H1 (cell line): Measurements from ENCODE around the gene SH2D1B. TPM values are rescaled to one million over a fixed set of nuclear protein-coding genes. Genes with fewer than 3 reads are reported as not detected.

ENCODE experiments used
- BRCA1 ChIP-seq: IDR thresholded peaks from 2 replicates; pipeline ENCODE4 v1.6.1; 2012; ENCODE audit warnings: low read depth, low read length, improper control_type of control experiment
- JUND ChIP-seq: IDR thresholded peaks from 2 replicates; pipeline ENCODE4 v1.6.1; 2011; ENCODE audit warnings: mild to moderate bottlenecking, improper control_type of control experiment, low read length
- RBBP5 ChIP-seq: IDR thresholded peaks from 2 replicates; pipeline ENCODE4 v1.7.1; 2012; ENCODE audit warnings: low read depth, mild to moderate bottlenecking, inconsistent platforms, low read length, moderate library complexity, borderline replicate concordance
- SAP30 ChIP-seq: fragments of 300-600 bp; sonication (generic); IDR thresholded peaks from 2 replicates; pipeline ENCODE4 v1.7.1; 2012; ENCODE audit warnings: low read length, moderate library complexity, mild to moderate bottlenecking, inconsistent platforms; ENCODE audit not compliant: insufficient read depth, insufficient replicate concordance
- polyA plus RNA-seq, 7 experiments: library from polyadenylated mRNA; depleted of rRNA in 3 of 7; stranded (reverse) in 5 of 7; unstranded in 2 of 7; fragments of >200 nt in 5 of 7; fragments of 200-250 nt in 2 of 7; gene quantifications; 1 replicate in 5 of 7; 2 replicates in 1 of 7; 4 replicates in 1 of 7; pipeline versions ENCODE4 v1.2.1 to v1.2.3, GENCODE V29; 2011 to 2013; ENCODE audit warnings: missing spikeins in 2 of 7, mixed read lengths in 2 of 7
- total RNA-seq: library from RNA; stranded (reverse); fragmentation: NEBNext Ultra II Directional; extraction: Animal tissue kit (Norgen Biotek cat#: 25700); gene quantifications from 2 replicates; pipeline ENCODE4 v1.2.1, GENCODE V29; 2021

SH2D1B gene
- total and polyA plus RNA-seq, 2 of the 8 experiments (the other 6 are each of a cell fraction or from before 2014, with no cell fraction given): not detected

DNA sequence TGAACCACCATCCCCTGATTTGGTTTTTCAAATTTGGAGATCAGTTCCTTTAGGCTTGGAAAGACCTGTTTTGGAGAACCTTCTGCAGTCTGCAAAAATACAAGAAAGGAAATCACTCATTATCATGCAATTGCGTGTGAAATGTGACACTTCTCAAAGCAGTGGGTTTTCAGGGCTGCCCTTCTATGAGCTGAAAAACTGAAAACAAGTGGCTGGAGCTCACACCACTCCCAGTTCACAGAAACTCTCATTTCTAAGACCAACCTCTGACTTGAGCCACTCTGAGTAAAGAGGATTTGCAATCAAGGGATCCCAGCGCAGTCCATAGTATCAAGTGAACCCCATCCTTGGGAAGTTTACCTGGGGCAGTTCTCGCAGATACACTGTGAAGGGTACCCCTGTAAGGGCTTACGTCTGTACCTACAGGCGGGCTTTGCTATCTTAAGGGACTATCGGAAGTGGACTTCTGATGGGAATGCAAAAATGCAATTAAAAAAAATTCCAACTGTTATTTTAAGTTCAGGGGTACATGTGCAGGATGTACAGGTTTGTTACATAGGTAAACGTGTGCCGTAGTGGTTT lies 12.8 kb downstream of the SH2D1B start (continued):
- TF ChIP-seq RBBP5 (no peak), JUND (no peak), SAP30 (no peak), BRCA1 (no peak)
